RWPE2 (cell line): Measurements from ENCODE around the gene NDUFB2.
"Not testable (repeated sequence)": the region's sequence is repeated elsewhere in the genome, so short reads cannot be mapped to it uniquely, and the experiment has no call there.

Source experiments
- ATAC-seq: fragments of 200-7000 bp; cut with Tn5 transposase; 3 replicates; pipeline ENCODE4 v1.9.1; 2021; ENCODE audit warnings: low read depth
- DNase-seq: peaks from one replicate; pipeline ENCODE4 v3.0.0-alpha.2; 2020; ENCODE audit warnings: low spot score
- H3K27ac ChIP-seq: fragments of 450-650 bp; 2 replicates; pipeline ENCODE4 v1.5.1; 2017; ENCODE audit warnings: mild to moderate bottlenecking; ENCODE audit not compliant: poor library complexity, severe bottlenecking
- H3K27me3 ChIP-seq: fragments of 250-450 bp; sonication (Bioruptor Pico); 2 replicates; pipeline ENCODE4 v1.5.1; 2021; ENCODE audit warnings: mild to moderate bottlenecking, moderate library complexity; ENCODE audit not compliant: insufficient read depth, poor library complexity, severe bottlenecking
- H3K36me3 ChIP-seq: fragments of 250-450 bp; sonication (Bioruptor Pico); 2 replicates; pipeline ENCODE4 v1.5.1; 2020; ENCODE audit warnings: low read depth, mild to moderate bottlenecking, moderate library complexity
- H3K4me1 ChIP-seq: fragments of 250-450 bp; sonication (Bioruptor Pico); 2 replicates; pipeline ENCODE4 v1.5.1; 2021; ENCODE audit warnings: mild to moderate bottlenecking, moderate library complexity; ENCODE audit not compliant: insufficient read depth, poor library complexity, severe bottlenecking
- H3K4me3 ChIP-seq: fragments of 250-450 bp; sonication (Bioruptor Pico); 2 replicates; pipeline ENCODE4 v1.5.1; 2021; ENCODE audit warnings: mild to moderate bottlenecking, moderate library complexity; ENCODE audit not compliant: severe bottlenecking
- H3K9me3 ChIP-seq: fragments of 250-450 bp; sonication (Bioruptor Pico); 2 replicates; pipeline ENCODE4 v1.5.1; 2021; ENCODE audit warnings: mild to moderate bottlenecking, moderate library complexity; ENCODE audit not compliant: severe bottlenecking
- TF ChIP-seq, protein P1 (sequence below): fragments of 450-650 bp; IDR thresholded peaks from one replicate; pipeline ENCODE4 v1.5.1; 2017; ENCODE audit warnings: mild to moderate bottlenecking, moderate library complexity; ENCODE audit not compliant: poor library complexity, severe bottlenecking

The NDUFB2 gene

GRCh38 chr7:140726281-140726680 is 29.8 kb downstream of the NDUFB2 start:
- 0 out of 2 replicates have a peak, but pooled peaks cover 3% of the 10 kb centered on the region for H3K36me3 ChIP-seq
- DNase-seq (no peak), ATAC-seq (0 out of 3 replicates have a peak, but pooled peaks have one; percentile 29)
- H3K27me3 ChIP-seq = no peaks in the 10 kb centered on the region
- no peak overlapping the region for H3K4me3 ChIP-seq
- TF ChIP-seq, protein P1, sequence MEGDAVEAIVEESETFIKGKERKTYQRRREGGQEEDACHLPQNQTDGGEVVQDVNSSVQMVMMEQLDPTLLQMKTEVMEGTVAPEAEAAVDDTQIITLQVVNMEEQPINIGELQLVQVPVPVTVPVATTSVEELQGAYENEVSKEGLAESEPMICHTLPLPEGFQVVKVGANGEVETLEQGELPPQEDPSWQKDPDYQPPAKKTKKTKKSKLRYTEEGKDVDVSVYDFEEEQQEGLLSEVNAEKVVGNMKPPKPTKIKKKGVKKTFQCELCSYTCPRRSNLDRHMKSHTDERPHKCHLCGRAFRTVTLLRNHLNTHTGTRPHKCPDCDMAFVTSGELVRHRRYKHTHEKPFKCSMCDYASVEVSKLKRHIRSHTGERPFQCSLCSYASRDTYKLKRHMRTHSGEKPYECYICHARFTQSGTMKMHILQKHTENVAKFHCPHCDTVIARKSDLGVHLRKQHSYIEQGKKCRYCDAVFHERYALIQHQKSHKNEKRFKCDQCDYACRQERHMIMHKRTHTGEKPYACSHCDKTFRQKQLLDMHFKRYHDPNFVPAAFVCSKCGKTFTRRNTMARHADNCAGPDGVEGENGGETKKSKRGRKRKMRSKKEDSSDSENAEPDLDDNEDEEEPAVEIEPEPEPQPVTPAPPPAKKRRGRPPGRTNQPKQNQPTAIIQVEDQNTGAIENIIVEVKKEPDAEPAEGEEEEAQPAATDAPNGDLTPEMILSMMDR = peak; percentile 59
- no peaks in the 10 kb centered on the region for H3K9me3 ChIP-seq
- no peak overlapping the region for H3K27ac ChIP-seq
- H3K4me1 ChIP-seq = no peaks in the 10 kb centered on the region

DNA sequence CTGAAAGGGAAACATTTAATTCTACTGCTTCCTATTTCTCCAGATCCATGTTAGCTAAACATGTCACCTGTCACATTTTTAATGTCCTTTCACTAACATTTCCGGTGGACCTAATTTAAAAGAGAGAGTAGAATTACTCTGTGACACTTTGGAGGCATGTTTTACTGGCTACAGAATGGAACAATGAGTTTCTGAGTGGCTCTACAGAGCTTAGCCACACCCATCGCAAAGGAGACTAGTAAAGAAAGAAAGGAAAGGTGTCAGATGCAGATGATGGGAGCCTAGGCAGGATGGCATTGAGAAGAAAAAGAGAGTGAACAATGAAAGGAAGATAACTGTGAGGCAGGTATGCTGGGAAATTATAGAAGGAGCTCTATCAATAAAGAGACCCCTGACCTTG is 35.9 kb downstream of the NDUFB2 start:
- Histone ChIP-seq H3K4me3 (no peak overlapping the region), H3K36me3 (peaks cover 12% of the 10 kb centered on the region; the same call in 1 of the 2 replicates), H3K9me3 (no peaks in the 10 kb centered on the region), H3K4me1 (no peaks in the 10 kb centered on the region), H3K27me3 (no peaks in the 10 kb centered on the region), H3K27ac (no peak overlapping the region)
- ATAC-seq (no peak), DNase-seq (no peak)
- TF ChIP-seq, protein P1 = no peak

DNA sequence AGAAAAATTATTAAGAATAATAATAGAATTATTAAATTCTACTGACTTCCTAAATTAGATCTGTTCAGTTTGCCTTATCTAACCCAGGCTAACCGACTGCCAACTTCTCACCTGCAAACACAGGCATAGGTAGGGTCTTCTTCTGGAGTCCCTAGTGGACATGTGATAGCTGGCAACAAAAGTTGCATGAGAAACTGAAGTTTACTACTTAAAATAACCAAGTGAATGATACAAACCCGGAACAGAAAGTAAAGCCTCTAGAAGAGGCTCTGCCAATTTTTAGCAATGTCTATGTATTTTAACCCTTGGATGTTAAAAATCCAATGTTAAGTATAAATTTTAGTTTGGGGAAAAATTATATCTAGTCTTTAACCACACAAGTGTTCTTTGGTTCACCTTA is 37.6 kb downstream of the NDUFB2 start:
- Histone ChIP-seq H3K9me3 (no peaks in the 10 kb centered on the region), H3K4me1 (no peaks in the 10 kb centered on the region), H3K27ac (no peak overlapping the region), H3K36me3 (peaks cover 15% of the 10 kb centered on the region; the same call in 1 of the 2 replicates), H3K27me3 (no peaks in the 10 kb centered on the region), H3K4me3 (no peak overlapping the region)
- no peak for ATAC-seq
- DNase-seq = no peak
- TF ChIP-seq, protein P1 = no peak

DNA sequence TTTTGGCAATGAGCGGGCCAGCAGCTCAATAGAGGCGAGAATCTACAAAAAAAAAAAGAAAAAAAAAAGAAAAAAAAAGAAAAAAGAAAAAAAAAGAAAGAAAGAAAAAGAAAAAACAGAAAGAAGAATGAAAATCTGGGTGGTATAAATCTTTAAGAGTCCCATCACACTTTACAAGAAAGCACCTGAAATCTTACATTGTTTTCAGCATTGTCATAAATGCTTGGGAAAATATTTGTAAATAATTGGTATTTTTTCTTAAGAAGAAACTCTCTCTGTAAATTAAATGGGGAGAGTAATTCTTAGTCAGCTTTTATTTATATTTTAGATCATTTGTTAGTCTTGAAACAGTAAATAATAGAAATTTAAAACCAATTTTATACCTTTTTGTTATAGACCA is 38.2 kb downstream of the NDUFB2 start:
- peaks cover 21% of the 10 kb centered on the region; the same call in 1 of the 2 replicates for H3K36me3 ChIP-seq
- no peak overlapping the region for H3K27ac ChIP-seq
- no peak overlapping the region for H3K4me3 ChIP-seq
- TF ChIP-seq, protein P1 = no peak
- ATAC-seq (no peak), DNase-seq (no peak)
- H3K9me3 ChIP-seq = no peaks in the 10 kb centered on the region
- H3K27me3 ChIP-seq = no peaks in the 10 kb centered on the region
- H3K4me1 ChIP-seq = no peaks in the 10 kb centered on the region

DNA sequence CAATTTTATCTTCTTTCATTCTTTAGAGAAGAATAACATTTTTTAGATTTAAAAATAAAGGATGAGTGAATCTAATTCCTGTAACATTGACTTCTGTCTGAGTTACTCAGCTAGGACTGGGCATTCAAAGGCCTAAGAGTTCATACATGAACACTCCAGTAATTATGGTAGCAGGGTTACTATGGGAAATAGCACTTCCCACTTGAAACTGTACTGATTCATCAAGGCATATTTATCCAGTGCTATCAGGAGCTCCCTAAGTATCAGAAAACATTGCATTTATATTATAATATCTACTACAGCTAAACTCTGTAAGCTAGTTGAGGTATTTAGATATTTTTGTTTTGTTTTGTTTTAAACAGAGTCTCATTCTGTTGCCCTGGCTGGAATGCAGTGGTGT is 41.8 kb downstream of the NDUFB2 start:
- ATAC-seq = no peak
- DNase-seq = no peak
- TF ChIP-seq, protein P1 = no peak

DNA sequence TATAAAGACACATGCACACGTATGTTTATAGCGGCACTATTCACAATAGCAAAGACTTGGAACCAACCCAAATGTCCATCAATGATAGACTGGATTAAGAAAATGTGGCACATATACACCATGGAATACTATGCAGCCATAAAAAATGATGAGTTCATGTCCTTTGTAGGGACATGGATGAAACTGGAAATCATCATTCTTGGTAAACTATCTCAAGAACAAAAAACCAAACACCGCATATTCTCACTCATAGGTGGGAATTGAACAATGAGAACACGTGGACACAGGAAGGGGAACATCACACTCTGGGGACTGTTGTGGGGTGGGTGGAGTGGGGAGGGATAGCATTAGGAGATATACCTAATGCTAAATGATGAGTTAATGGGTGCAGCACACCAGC is 46.7 kb downstream of the NDUFB2 start:
- H3K27ac ChIP-seq, H3K9me3 ChIP-seq, H3K4me3 ChIP-seq, ATAC-seq, H3K27me3 ChIP-seq, H3K4me1 ChIP-seq, H3K36me3 ChIP-seq, DNase-seq: not testable (repeated sequence)

More for the DNA sequence above, 41.8 kb downstream of the NDUFB2 start:
- H3K27ac ChIP-seq = no peak overlapping the region
- no peaks in the 10 kb centered on the region for H3K27me3 ChIP-seq
- no peak overlapping the region for H3K4me3 ChIP-seq
- no peaks in the 10 kb centered on the region for H3K4me1 ChIP-seq
- H3K36me3 ChIP-seq = peaks cover 22% of the 10 kb centered on the region; the same call in 1 of the 2 replicates
- H3K9me3 ChIP-seq = no peaks in the 10 kb centered on the region
